Neural cell (in vitro differentiated cells): Measurements from ENCODE around the gene CLDN34.

ENCODE experiments used
- EP300 ChIP-seq: fragments of 450-650 bp; conservative IDR thresholded peaks from 2 replicates; pipeline ENCODE4 v1.6.1; 2014; ENCODE audit warnings: antibody characterized with exemption, mild to moderate bottlenecking, moderate library complexity; ENCODE audit not compliant: poor library complexity, severe bottlenecking
- EZH2 ChIP-seq: fragments of 200-600, 300-800 bp; shearing (Covaris generic), sonication (generic); IDR thresholded peaks from 2 replicates; pipeline ENCODE4 v1.6.1; 2014; ENCODE audit warnings: antibody characterized with exemption, low read length, borderline replicate concordance, mild to moderate bottlenecking; ENCODE audit not compliant: insufficient read depth, poor library complexity, severe bottlenecking
- MXI1 ChIP-seq: fragments of 450-650 bp; conservative IDR thresholded peaks from 2 replicates; pipeline ENCODE4 v1.6.1; 2014; ENCODE audit warnings: antibody characterized with exemption, mild to moderate bottlenecking; ENCODE audit not compliant: poor library complexity, severe bottlenecking
- TF ChIP-seq, protein P1 (sequence below): fragments of 450-650 bp; IDR thresholded peaks from 2 replicates; pipeline ENCODE4 v1.5.1; 2014; ENCODE audit warnings: antibody characterized with exemption, mild to moderate bottlenecking, moderate library complexity; ENCODE audit not compliant: poor library complexity, severe bottlenecking

DNA sequence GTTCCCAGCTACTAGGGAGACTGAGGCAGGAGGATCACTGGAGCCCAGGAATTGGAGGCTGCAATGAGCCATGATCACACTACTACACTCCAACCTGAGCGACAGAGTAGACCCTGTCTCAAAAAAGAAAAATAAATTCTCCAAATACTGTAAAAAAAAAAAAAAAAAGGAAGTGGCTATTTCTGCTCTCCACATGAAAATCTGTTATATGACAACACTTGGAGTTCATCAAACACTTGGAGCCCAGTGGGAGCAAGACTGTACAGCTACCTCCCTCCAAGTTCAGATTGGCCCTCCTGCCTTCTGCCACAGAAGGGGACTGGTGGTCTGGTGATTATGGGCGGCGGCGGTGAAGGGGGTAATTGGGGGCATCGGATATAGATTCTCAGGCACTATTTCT lies 9.0 kb upstream of the CLDN34 start:
- TF ChIP-seq, protein P1, sequence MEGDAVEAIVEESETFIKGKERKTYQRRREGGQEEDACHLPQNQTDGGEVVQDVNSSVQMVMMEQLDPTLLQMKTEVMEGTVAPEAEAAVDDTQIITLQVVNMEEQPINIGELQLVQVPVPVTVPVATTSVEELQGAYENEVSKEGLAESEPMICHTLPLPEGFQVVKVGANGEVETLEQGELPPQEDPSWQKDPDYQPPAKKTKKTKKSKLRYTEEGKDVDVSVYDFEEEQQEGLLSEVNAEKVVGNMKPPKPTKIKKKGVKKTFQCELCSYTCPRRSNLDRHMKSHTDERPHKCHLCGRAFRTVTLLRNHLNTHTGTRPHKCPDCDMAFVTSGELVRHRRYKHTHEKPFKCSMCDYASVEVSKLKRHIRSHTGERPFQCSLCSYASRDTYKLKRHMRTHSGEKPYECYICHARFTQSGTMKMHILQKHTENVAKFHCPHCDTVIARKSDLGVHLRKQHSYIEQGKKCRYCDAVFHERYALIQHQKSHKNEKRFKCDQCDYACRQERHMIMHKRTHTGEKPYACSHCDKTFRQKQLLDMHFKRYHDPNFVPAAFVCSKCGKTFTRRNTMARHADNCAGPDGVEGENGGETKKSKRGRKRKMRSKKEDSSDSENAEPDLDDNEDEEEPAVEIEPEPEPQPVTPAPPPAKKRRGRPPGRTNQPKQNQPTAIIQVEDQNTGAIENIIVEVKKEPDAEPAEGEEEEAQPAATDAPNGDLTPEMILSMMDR = no peak
- TF ChIP-seq EP300 (no peak), MXI1 (no peak), EZH2 (no peak)
